GM12891 (cell line): ENCODE data around the gene SUPT20HL1.
A peak's percentile ranks its signal among the peaks of the same experiment; 100 is the strongest.
"Not testable (repeated sequence)": the region's sequence is repeated elsewhere in the genome, so short reads cannot be mapped to it uniquely, and the experiment has no call there.

Source experiments
- DNase-seq: peaks from one replicate; pipeline ENCODE4 v3.0.0; 2011; ENCODE audit warnings: low spot score; ENCODE audit not compliant: insufficient read length
- FAIRE-seq: peaks from 2 replicates; lab custom pipeline; 2011; peaks lifted over from hg19 to GRCh38; lab: Jason Lieb, UNC
- PAX5 ChIP-seq: IDR thresholded peaks from 2 replicates; pipeline ENCODE4 v1.6.1; 2011; ENCODE audit warnings: low read length, moderate library complexity, mild to moderate bottlenecking; ENCODE audit not compliant: insufficient read depth, severe bottlenecking
- POLR2A ChIP-seq: IDR thresholded peaks from 2 replicates; pipeline ENCODE4 v1.6.1; 2011; ENCODE audit warnings: low read depth, low read length, control low read depth
- POLR2AphosphoS5 ChIP-seq: IDR thresholded peaks from 2 replicates; pipeline ENCODE4 v1.6.1; 2011; ENCODE audit warnings: low read depth, low read length, control low read depth
- POU2F2 ChIP-seq: IDR thresholded peaks from 2 replicates; pipeline ENCODE4 v1.6.1; 2011; ENCODE audit warnings: low read depth, mild to moderate bottlenecking, control low read depth, low read length, moderate library complexity
- SPI1 ChIP-seq: IDR thresholded peaks from 2 replicates; pipeline ENCODE4 v1.6.1; 2011; ENCODE audit warnings: low read depth, low read length, control low read depth
- TAF1 ChIP-seq: IDR thresholded peaks from 2 replicates; pipeline ENCODE4 v1.6.1; 2011; ENCODE audit warnings: low read depth, low read length, control low read depth

SUPT20HL1 gene

GRCh38 chrX:24334461-24334860, 26.0 kb upstream of the SUPT20HL1 start:
- no peak for DNase-seq
- TF ChIP-seq POLR2A, result no peak
- no peak for FAIRE-seq

GRCh38 chrX:24335871-24336270, 24.6 kb upstream of the SUPT20HL1 start:
- DNase-seq (no peak), FAIRE-seq (no peak)
- no peak for TF ChIP-seq POU2F2
- TF ChIP-seq SPI1, result no peak
- no peak for TF ChIP-seq PAX5
- no peak for TF ChIP-seq POLR2A
- no peak for TF ChIP-seq TAF1
- no peak for TF ChIP-seq POLR2AphosphoS5

GRCh38 chrX:24339911-24340310, 20.5 kb upstream of the SUPT20HL1 start:
- FAIRE-seq (no peak), DNase-seq (no peak)
- TF ChIP-seq POLR2A (no peak), SPI1 (no peak)

GRCh38 chrX:24340501-24340900, 19.9 kb upstream of the SUPT20HL1 start:
- FAIRE-seq, result no peak

GRCh38 chrX:24341795-24342194, 18.6 kb upstream of the SUPT20HL1 start:
- no peak for FAIRE-seq
- TF ChIP-seq PAX5 (no peak), SPI1 (no peak), POLR2A (no peak), TAF1 (no peak), POU2F2 (no peak), POLR2AphosphoS5 (no peak)

More at GRCh38 chrX:24340501-24340900, 19.9 kb upstream of the SUPT20HL1 start:
- TF ChIP-seq POU2F2 (no peak), PAX5 (no peak), POLR2AphosphoS5 (no peak), TAF1 (no peak), POLR2A (no peak), SPI1 (no peak)
- DNase-seq, result no peak

GRCh38 chrX:24343719-24344118, 16.7 kb upstream of the SUPT20HL1 start:
- TF ChIP-seq SPI1 (peak; percentile 80), POLR2A (no peak)
- DNase-seq (peak; percentile 2), FAIRE-seq (peak; percentile 80)

More at GRCh38 chrX:24341795-24342194, 18.6 kb upstream of the SUPT20HL1 start:
- DNase-seq, result no peak

GRCh38 chrX:24347881-24348280, 12.6 kb upstream of the SUPT20HL1 start:
- TF ChIP-seq POU2F2 (no peak), PAX5 (no peak), POLR2A (no peak), SPI1 (no peak), TAF1 (no peak), POLR2AphosphoS5 (no peak)
- DNase-seq (no peak), FAIRE-seq (peak; percentile 71)

- FAIRE-seq, result no peak
- no peak for TF ChIP-seq POLR2A
- TF ChIP-seq SPI1, result no peak
- TF ChIP-seq TAF1, result no peak
- TF ChIP-seq POU2F2, result no peak
- TF ChIP-seq POLR2AphosphoS5, result no peak
- no peak for TF ChIP-seq PAX5
- no peak for DNase-seq
These were observed 10.2 kb upstream of the SUPT20HL1 start for GRCh38 chrX:24350217-24350616.

GRCh38 chrX:24355095-24355494, 5.3 kb upstream of the SUPT20HL1 start:
- no peak for TF ChIP-seq POU2F2
- TF ChIP-seq TAF1, result no peak
- TF ChIP-seq POLR2AphosphoS5, result no peak
- TF ChIP-seq POLR2A, result no peak
- no peak for TF ChIP-seq SPI1
- no peak for TF ChIP-seq PAX5
- no peak for FAIRE-seq
- no peak for DNase-seq

- FAIRE-seq (no peak), DNase-seq (no peak)
- TF ChIP-seq POU2F2 (no peak), SPI1 (no peak), TAF1 (no peak)
These were observed 3.3 kb upstream of the SUPT20HL1 start for GRCh38 chrX:24357106-24357505.

- not testable (repeated sequence) for DNase-seq, FAIRE-seq
These were observed 1.8 kb downstream of the SUPT20HL1 start for GRCh38 chrX:24362089-24362745.

- FAIRE-seq, DNase-seq: not testable (repeated sequence)
These were observed 3.2 kb downstream of the SUPT20HL1 start for GRCh38 chrX:24363432-24364181.
